Parathyroid adenoma (tissue), 2 donors: ENCODE results near the gene HSPA12A.

Experiments
- H2AFZ ChIP-seq: fragments of 300-600 bp; sonication (generic); one replicate; pipeline ENCODE4 v1.7.0; 2017; ENCODE audit warnings: antibody characterized with exemption, mild to moderate bottlenecking
- H3K27ac ChIP-seq: fragments of 300-600 bp; sonication (generic); one replicate; pipeline ENCODE4 v1.7.0; 2017
- H3K27me3 ChIP-seq: fragments of 300-600 bp; sonication (generic); one replicate; pipeline ENCODE4 v1.7.0; 2017; ENCODE audit warnings: low read length; ENCODE audit not compliant: control insufficient read depth, insufficient read depth
- H3K36me3 ChIP-seq: fragments of 300-600 bp; sonication (generic); one replicate; pipeline ENCODE4 v1.7.0; 2017; ENCODE audit warnings: low read length; ENCODE audit not compliant: control insufficient read depth, insufficient read depth
- H3K4me1 ChIP-seq: fragments of 300-600 bp; sonication (generic); one replicate; pipeline ENCODE4 v1.7.0; 2017; ENCODE audit warnings: control low read depth
- H3K4me2 ChIP-seq: fragments of 300-600 bp; sonication (generic); one replicate; pipeline ENCODE4 v1.7.0; 2017; ENCODE audit warnings: low read length
- H3K4me3 ChIP-seq: fragments of 300-600 bp; sonication (generic); one replicate; pipeline ENCODE4 v1.7.0; 2017; ENCODE audit warnings: low read depth, low read length
- H3K79me2 ChIP-seq: fragments of 300-600 bp; sonication (generic); one replicate; pipeline ENCODE4 v1.7.0; 2017; ENCODE audit warnings: control low read depth
- H3K9ac ChIP-seq: fragments of 300-600 bp; sonication (generic); one replicate; pipeline ENCODE4 v1.7.0; 2017; ENCODE audit warnings: mild to moderate bottlenecking
- H3K9me3 ChIP-seq: fragments of 300-600 bp; sonication (generic); one replicate; pipeline ENCODE4 v1.7.0; 2017; ENCODE audit warnings: low read length; ENCODE audit not compliant: control insufficient read depth
- CTCF ChIP-seq: fragments of 300-600 bp; sonication (generic); IDR thresholded peaks from one replicate; pipeline ENCODE4 v1.7.0; 2017; ENCODE audit warnings: antibody characterized with exemption, mild to moderate bottlenecking
- donor health status: primary hyperparathyroidism.

The HSPA12A gene

GRCh38 chr10:116687633-116688032 is 54.7 kb downstream of the HSPA12A start:
- Histone ChIP-seq H3K36me3 (no peaks in the 10 kb centered on the region), H2AFZ (no peak overlapping the region), H3K4me1 (no peaks in the 10 kb centered on the region), H3K4me2 (no peak overlapping the region), H3K27me3 (no peaks in the 10 kb centered on the region), H3K9me3 (no peaks in the 10 kb centered on the region), H3K79me2 (no peaks in the 10 kb centered on the region), H3K27ac (no peak overlapping the region), H3K4me3 (no peak overlapping the region), H3K9ac (no peak overlapping the region)
- TF ChIP-seq CTCF, result no peak

GRCh38 chr10:116686632-116687031 is 55.7 kb downstream of the HSPA12A start:
- Histone ChIP-seq H3K27me3 (no peaks in the 10 kb centered on the region), H3K79me2 (no peaks in the 10 kb centered on the region), H3K9ac (no peak overlapping the region), H3K4me1 (no peaks in the 10 kb centered on the region), H2AFZ (no peak overlapping the region), H3K4me2 (no peak overlapping the region), H3K9me3 (no peaks in the 10 kb centered on the region), H3K4me3 (no peak overlapping the region), H3K27ac (no peak overlapping the region), H3K36me3 (no peaks in the 10 kb centered on the region)
- no peak for TF ChIP-seq CTCF

- Histone ChIP-seq H3K4me3 (no peak overlapping the region), H3K79me2 (no peaks in the 10 kb centered on the region), H3K27me3 (no peaks in the 10 kb centered on the region), H3K4me2 (no peak overlapping the region), H3K27ac (no peak overlapping the region), H3K36me3 (no peaks in the 10 kb centered on the region), H3K9ac (no peak overlapping the region), H3K4me1 (no peaks in the 10 kb centered on the region), H3K9me3 (no peaks in the 10 kb centered on the region), H2AFZ (no peak overlapping the region)
- TF ChIP-seq CTCF, result no peak
These were observed 56.6 kb downstream of the HSPA12A start for GRCh38 chr10:116685807-116686206.

- Histone ChIP-seq H3K4me2 (no peak overlapping the region), H3K4me3 (no peak overlapping the region), H3K36me3 (no peaks in the 10 kb centered on the region), H2AFZ (no peak overlapping the region), H3K9me3 (no peaks in the 10 kb centered on the region), H3K27ac (no peak overlapping the region), H3K27me3 (no peaks in the 10 kb centered on the region), H3K4me1 (no peaks in the 10 kb centered on the region), H3K79me2 (no peaks in the 10 kb centered on the region), H3K9ac (no peak overlapping the region)
- TF ChIP-seq CTCF, result no peak
These were observed 57.6 kb downstream of the HSPA12A start for GRCh38 chr10:116684781-116685180.

GRCh38 chr10:116683821-116684220 is 58.5 kb downstream of the HSPA12A start:
- Histone ChIP-seq H2AFZ (no peak overlapping the region), H3K27ac (no peak overlapping the region), H3K4me3 (no peak overlapping the region), H3K4me1 (no peaks in the 10 kb centered on the region), H3K36me3 (no peaks in the 10 kb centered on the region), H3K4me2 (no peak overlapping the region), H3K79me2 (no peaks in the 10 kb centered on the region), H3K9me3 (no peaks in the 10 kb centered on the region), H3K27me3 (no peaks in the 10 kb centered on the region), H3K9ac (no peak overlapping the region)
- TF ChIP-seq CTCF, result no peak
